ENCODE measurements around the gene TRIO.

- TF ChIP-seq CTCF (optimal IDR thresholded peaks at IDR 0.05 in 1 of 3, IDR thresholded peaks at IDR 0.05 in 1 of 3, conservative IDR thresholded peaks at IDR 0.05 in 1 of 3; ENCODE audit: extremely low read depth in 1 of 3, insufficient read depth in 2 of 3, low read length in 3 of 3) = no peak
- no peak for TF ChIP-seq EZH2 (IDR thresholded peaks at IDR 0.05; ENCODE audit: low read length)
Measured at GRCh38 chr5:14148890-14149671, 5.9 kb downstream of the TRIO start.

Data from keratinocyte (primary cell).